Measurements from ENCODE around the gene RBPJL. TPM values are rescaled to one million over a fixed set of nuclear protein-coding genes. Genes with fewer than 3 reads are reported as not detected.

RBPJL gene
- total RNA-seq, 1 experiment from 2014 or later: not detected

- TF ChIP-seq, protein P1, sequence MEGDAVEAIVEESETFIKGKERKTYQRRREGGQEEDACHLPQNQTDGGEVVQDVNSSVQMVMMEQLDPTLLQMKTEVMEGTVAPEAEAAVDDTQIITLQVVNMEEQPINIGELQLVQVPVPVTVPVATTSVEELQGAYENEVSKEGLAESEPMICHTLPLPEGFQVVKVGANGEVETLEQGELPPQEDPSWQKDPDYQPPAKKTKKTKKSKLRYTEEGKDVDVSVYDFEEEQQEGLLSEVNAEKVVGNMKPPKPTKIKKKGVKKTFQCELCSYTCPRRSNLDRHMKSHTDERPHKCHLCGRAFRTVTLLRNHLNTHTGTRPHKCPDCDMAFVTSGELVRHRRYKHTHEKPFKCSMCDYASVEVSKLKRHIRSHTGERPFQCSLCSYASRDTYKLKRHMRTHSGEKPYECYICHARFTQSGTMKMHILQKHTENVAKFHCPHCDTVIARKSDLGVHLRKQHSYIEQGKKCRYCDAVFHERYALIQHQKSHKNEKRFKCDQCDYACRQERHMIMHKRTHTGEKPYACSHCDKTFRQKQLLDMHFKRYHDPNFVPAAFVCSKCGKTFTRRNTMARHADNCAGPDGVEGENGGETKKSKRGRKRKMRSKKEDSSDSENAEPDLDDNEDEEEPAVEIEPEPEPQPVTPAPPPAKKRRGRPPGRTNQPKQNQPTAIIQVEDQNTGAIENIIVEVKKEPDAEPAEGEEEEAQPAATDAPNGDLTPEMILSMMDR (conservative IDR thresholded peaks at IDR 0.05; ENCODE audit: low read depth, low read length): no peak
- no peak for TF ChIP-seq EZH2 (IDR thresholded peaks at IDR 0.05; ENCODE audit: borderline replicate concordance, low read depth, low read length, poor library complexity, severe bottlenecking)
- H3K27ac ChIP-seq (ENCODE audit: low read depth, low read length, poor library complexity, severe bottlenecking): no peak overlapping the region
- no TSS peak for BruUV-seq (replicated peaks)
- intact Hi-C loops (cut with micrococcal nuclease; ENCODE audit: unreplicated experiment): no loop called here
- no peak overlapping the region for H3K4me3 ChIP-seq (ENCODE audit: low read depth, low read length, poor library complexity, severe bottlenecking)
- H3K27me3 ChIP-seq (replicated peaks; ENCODE audit: insufficient read depth, low read depth, low read length, poor library complexity): peaks cover 4% of the 10 kb centered on the region
- peaks cover 16% of the 10 kb centered on the region for H3K4me1 ChIP-seq (ENCODE audit: insufficient read depth, low read length, poor library complexity, severe bottlenecking)
- no peaks in the 10 kb centered on the region for H3K9me3 ChIP-seq (ENCODE audit: low read depth, low read length, poor library complexity, severe bottlenecking)
- no peaks in the 10 kb centered on the region for H3K36me3 ChIP-seq (ENCODE audit: insufficient read depth, low read length, poor library complexity, severe bottlenecking)
- CTCF ChIA-PET: interaction anchor here (2.9 kb wide), 1 partner anchor 116 kb away, joined by 17 read pairs; no protein-coding TSS in a partner anchor
- POLR2A ChIA-PET (ENCODE audit: low non-redundant PET): no interaction called here
- no peak for DNase-seq (ENCODE audit: low spot score)
Measured at GRCh38 chr20:45320948-45321595, 14.4 kb downstream of the RBPJL start.

DNA sequence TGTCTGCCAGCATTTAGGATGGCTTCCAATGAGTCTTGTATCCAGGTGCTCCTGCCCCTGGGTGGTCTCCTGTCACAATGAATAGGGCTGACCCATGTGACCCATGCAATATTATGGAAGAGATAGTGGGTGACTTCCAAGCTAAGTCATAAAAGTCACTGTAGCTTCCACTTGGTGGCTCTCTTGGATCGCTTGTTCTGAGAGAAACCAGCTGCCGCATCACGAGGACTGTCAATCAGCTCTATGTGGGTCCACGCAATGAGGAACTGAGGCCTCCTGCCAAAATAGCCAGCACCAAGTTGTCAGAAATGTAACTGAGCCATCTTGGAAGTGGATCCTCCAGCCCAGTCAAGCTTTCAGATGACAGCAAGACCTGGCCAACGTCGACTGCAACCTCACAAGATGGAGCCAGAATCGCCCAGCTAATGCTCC is 16.3 kb downstream of the RBPJL start:
- intact Hi-C loops (cut with micrococcal nuclease; ENCODE audit: unreplicated experiment): no loop called here
- CTCF ChIA-PET: interaction anchor here (1.1 to 1.3 kb wide), 2 partner anchors 114 to 127 kb away, joined by 3 to 9 read pairs; no protein-coding TSS in a partner anchor
- H3K27ac ChIP-seq (ENCODE audit: low read depth, low read length, poor library complexity, severe bottlenecking): no peak overlapping the region
- peak; percentile 34 for DNase-seq (ENCODE audit: low spot score)
- no peaks in the 10 kb centered on the region for H3K9me3 ChIP-seq (ENCODE audit: low read depth, low read length, poor library complexity, severe bottlenecking)
- no peaks in the 10 kb centered on the region for H3K27me3 ChIP-seq (replicated peaks; ENCODE audit: insufficient read depth, low read depth, low read length, poor library complexity)
- TF ChIP-seq, protein P1 (conservative IDR thresholded peaks at IDR 0.05; ENCODE audit: low read depth, low read length): peak; percentile 28; the same call in 1 of the 2 replicates
- TF ChIP-seq EZH2 (IDR thresholded peaks at IDR 0.05; ENCODE audit: borderline replicate concordance, low read depth, low read length, poor library complexity, severe bottlenecking): no peak
- peaks cover 5% of the 10 kb centered on the region for H3K36me3 ChIP-seq (ENCODE audit: insufficient read depth, low read length, poor library complexity, severe bottlenecking)
- H3K4me3 ChIP-seq (ENCODE audit: low read depth, low read length, poor library complexity, severe bottlenecking): no peak overlapping the region
- BruUV-seq (replicated peaks): no TSS peak
- peaks cover 16% of the 10 kb centered on the region for H3K4me1 ChIP-seq (ENCODE audit: insufficient read depth, low read length, poor library complexity, severe bottlenecking)
- POLR2A ChIA-PET (ENCODE audit: low non-redundant PET): no interaction called here

GRCh38 chr20:45323731-45324130 is 17.1 kb downstream of the RBPJL start:
- TF ChIP-seq, protein P1 (conservative IDR thresholded peaks at IDR 0.05; ENCODE audit: low read depth, low read length): no peak
- no peak for TF ChIP-seq EZH2 (IDR thresholded peaks at IDR 0.05; ENCODE audit: borderline replicate concordance, low read depth, low read length, poor library complexity, severe bottlenecking)
- H3K9me3 ChIP-seq (ENCODE audit: low read depth, low read length, poor library complexity, severe bottlenecking): no peaks in the 10 kb centered on the region
- ChIA-PET CTCF (interaction anchor here (0.6 to 1.3 kb wide), 3 partner anchors 113 to 1376 kb away, joined by 3 to 9 read pairs (median 4); no protein-coding TSS in a partner anchor), POLR2A (ENCODE audit: low non-redundant PET) (no interaction called here)
- H3K4me3 ChIP-seq (ENCODE audit: low read depth, low read length, poor library complexity, severe bottlenecking): no peak overlapping the region
- intact Hi-C loops (cut with micrococcal nuclease; ENCODE audit: unreplicated experiment): no loop called here
- BruUV-seq (replicated peaks): no TSS peak
- H3K27ac ChIP-seq (ENCODE audit: low read depth, low read length, poor library complexity, severe bottlenecking): no peak overlapping the region
- DNase-seq (ENCODE audit: low spot score): no peak
- peaks cover 10% of the 10 kb centered on the region for H3K36me3 ChIP-seq (ENCODE audit: insufficient read depth, low read length, poor library complexity, severe bottlenecking)
- H3K4me1 ChIP-seq (ENCODE audit: insufficient read depth, low read length, poor library complexity, severe bottlenecking): peaks cover 16% of the 10 kb centered on the region
- no peaks in the 10 kb centered on the region for H3K27me3 ChIP-seq (replicated peaks; ENCODE audit: insufficient read depth, low read depth, low read length, poor library complexity)

Data from A673 (cell line).